Stomach (tissue), 9 donors: ENCODE results near the gene EDA. TPM values are rescaled to one million over a fixed set of nuclear protein-coding genes. Genes with fewer than 3 reads are reported as not detected.

ENCODE experiments used
- DNase-seq, 2 donors: peaks; one replicate each; pipeline versions ENCODE4 v3.0.0 to v3.0.0-alpha.2; 2013 to 2019
- H3K27ac ChIP-seq, 5 donors: fragments of 200-600 bp in 4 of 5; sonication (generic) in 4 of 5; one replicate each; pipeline ENCODE4 v1.5.1; 2013 to 2019; ENCODE audit warnings: mild to moderate bottlenecking in 1 of 5, moderate library complexity in 1 of 5
- H3K27me3 ChIP-seq, 3 donors: fragments of 200-600 bp; sonication (generic); one replicate each; pipeline ENCODE4 v1.5.1; 2017 to 2019; ENCODE audit warnings: mixed run types in 1 of 3
- H3K36me3 ChIP-seq, 4 donors: fragments of 200-600 bp; sonication (generic); 1 replicate in 3 of 4; 2 replicates in 1 of 4; pipeline ENCODE4 v1.5.1; 2016 to 2019
- H3K4me1 ChIP-seq, 4 donors: fragments of 200-600 bp; sonication (generic); one replicate each; pipeline ENCODE4 v1.5.1; 2016 to 2019
- H3K4me3 ChIP-seq, 4 donors: fragments of 200-600 bp; sonication (generic) in 3 of 4; one replicate each; pipeline ENCODE4 v1.5.1; 2016 to 2019; ENCODE audit warnings: mild to moderate bottlenecking in 1 of 4
- H3K9me3 ChIP-seq, 4 donors: fragments of 200-600 bp; sonication (generic); one replicate each; pipeline ENCODE4 v1.5.1; 2016 to 2019
- CTCF ChIP-seq, 7 experiments: fragments of 450-650 bp in 4 of 7; fragments of 200-600 bp in 3 of 7; sonication (generic) in 3 of 7; IDR thresholded peaks; one replicate each; pipeline ENCODE4 v1.5.1; 2016 to 2019; ENCODE audit warnings: antibody characterized with exemption in 7 of 7, control low read depth in 2 of 7, mild to moderate bottlenecking in 1 of 7
- EP300 ChIP-seq: sonication (generic); formaldehyde crosslinking; IDR thresholded peaks from one replicate; pipeline ENCODE4 v1.6.1; 2017; ENCODE audit warnings: antibody characterized with exemption
- POLR2A ChIP-seq, 4 donors: fragments of 450-650 bp; IDR thresholded peaks; one replicate each; pipeline ENCODE4 v1.6.1; 2016; ENCODE audit warnings: antibody characterized with exemption in 4 of 4, control low read depth in 2 of 4, mild to moderate bottlenecking in 1 of 4, moderate library complexity in 1 of 4
- POLR2AphosphoS5 ChIP-seq, 3 donors: sonication (generic); formaldehyde crosslinking; IDR thresholded peaks; one replicate each; pipeline ENCODE4 v1.6.1; 2016; ENCODE audit warnings: antibody characterized with exemption in 3 of 3
- WGBS, 5 donors: extraction: QIAGEN DNeasy Blood & Tissue Kit in 3 of 5; methylation state at CpG; one replicate each; pipeline versions ENCODE4 v1.1.5 to v1.1.7; 2013 to 2018; 5-methylcytosine and 5-hydroxymethylcytosine counted together
- intact Hi-C: fragments of 100-400 bp; cut with DNase I; formaldehyde crosslinking; loops from one replicate; pipeline ENCODE4 v1.15.1; 2023; ENCODE audit warnings: low total_unique reads
- polyA plus RNA-seq, 3 donors: library from polyadenylated mRNA; stranded (reverse); fragments of 200-250 nt; gene quantifications; one replicate each; pipeline ENCODE4 v1.2.3, GENCODE V29; 2013
- total RNA-seq, 5 donors: library from RNA; depleted of rRNA; stranded (reverse); fragments of >200 nt; gene quantifications; one replicate each; pipeline versions ENCODE4 v1.1.0 to v1.2.3, GENCODE V29; 2014 to 2016
- donor health status: healthy with polysubstance abuse.
- donor health status: Bipolar disorder and iron deficiency.
- donor health status: healthy.

Gene EDA
- total and polyA plus RNA-seq, 8 donors: 1.6 to 26.1 (median 3.1) TPM; not detected in 1

GRCh38 chrX:70054391-70054790, 438.5 kb downstream of the EDA start:
- no peak overlapping the region for H3K27ac ChIP-seq
- H3K9me3 ChIP-seq: no peaks in the 10 kb centered on the region
- WGBS, 5 donors: 65 to 89% (median 87%) methylated on average over 4 to 5 of the region's 5 CpGs
- H3K4me3 ChIP-seq: no peak overlapping the region
- DNase-seq: no peak
- TF ChIP-seq POLR2A (IDR thresholded peaks at IDR 0.05): no peak
- TF ChIP-seq POLR2AphosphoS5 (IDR thresholded peaks at IDR 0.05): no peak
- TF ChIP-seq EP300: no peak
- TF ChIP-seq CTCF (IDR thresholded peaks at IDR 0.05): no peak
- H3K4me1 ChIP-seq: no peaks in the 10 kb centered on the region
- intact Hi-C loops: no loop called here
- no peaks in the 10 kb centered on the region for H3K36me3 ChIP-seq
- peaks cover 0 to 13% (median 0%) of the 10 kb centered on the region in 3 donors for H3K27me3 ChIP-seq

- no peak for DNase-seq
- Histone ChIP-seq H3K36me3 (no peaks in the 10 kb centered on the region), H3K27me3 (peaks cover 0 to 20% (median 0%) of the 10 kb centered on the region in 3 donors), H3K4me1 (no peaks in the 10 kb centered on the region), H3K9me3 (no peaks in the 10 kb centered on the region), H3K27ac (no peak within 1 kb of the TSS), H3K4me3 (no peak within 1 kb of the TSS)
- WGBS, 5 donors: 88 to 96% (median 92%) methylated on average over 11 to 14 of the region's 14 CpGs
- intact Hi-C loops: no loop called here
- TF ChIP-seq POLR2AphosphoS5 (IDR thresholded peaks at IDR 0.05) (no peak), CTCF (IDR thresholded peaks at IDR 0.05) (no peak)
Measured at GRCh38 chrX:70062076-70062475, 446.2 kb downstream of the EDA start, which contains the start of gene OTUD6A. OTUD6A (plus strand) TSS chrX:70062457; CDS start chrX:70062525, 68 bp downstream.

GRCh38 chrX:70062961-70063550, 447.1 kb downstream of the EDA start:
- H3K36me3 ChIP-seq: no peaks in the 10 kb centered on the region
- no peak overlapping the region for H3K4me3 ChIP-seq
- H3K27ac ChIP-seq: no peak overlapping the region
- no peaks in the 10 kb centered on the region for H3K4me1 ChIP-seq
- intact Hi-C loops: no loop called here
- 87 to 95% (median 91%) methylated on average over 49 to 52 of the region's 52 CpGs; no CpG with 5 or more reads in 1 of the 5 donors for WGBS, 5 donors
- DNase-seq: no peak
- no peak for TF ChIP-seq POLR2A (IDR thresholded peaks at IDR 0.05)
- peaks cover 0 to 20% (median 0%) of the 10 kb centered on the region in 3 donors for H3K27me3 ChIP-seq
- no peaks in the 10 kb centered on the region for H3K9me3 ChIP-seq

- no peaks in the 10 kb centered on the region for H3K9me3 ChIP-seq
- 79 to 90% (median 86%) methylated on average over 6 to 7 of the region's 7 CpGs for WGBS, 5 donors
Measured at GRCh38 chrX:70066646-70067045, 450.7 kb downstream of the EDA start.

GRCh38 chrX:70079297-70079696, 463.4 kb downstream of the EDA start:
- peaks cover 0 to 11% (median 0%) of the 10 kb centered on the region in 4 donors for H3K9me3 ChIP-seq
- intact Hi-C loops: no loop called here
- no peak overlapping the region for H3K27ac ChIP-seq
- 87 to 95% (median 91%) methylated on average over 5 of the region's 5 CpGs for WGBS, 5 donors
- no peaks in the 10 kb centered on the region for H3K4me1 ChIP-seq
- no peaks in the 10 kb centered on the region for H3K36me3 ChIP-seq
- H3K27me3 ChIP-seq: peaks cover 0 to 6% (median 0%) of the 10 kb centered on the region in 3 donors
- no peak overlapping the region for H3K4me3 ChIP-seq
- TF ChIP-seq CTCF (IDR thresholded peaks at IDR 0.05) (no peak), POLR2AphosphoS5 (IDR thresholded peaks at IDR 0.05) (no peak), EP300 (no peak), POLR2A (IDR thresholded peaks at IDR 0.05) (no peak)
- DNase-seq: no peak

More at GRCh38 chrX:70066646-70067045, 450.7 kb downstream of the EDA start:
- H3K36me3 ChIP-seq: no peaks in the 10 kb centered on the region
- no peak for DNase-seq
- no peak for TF ChIP-seq POLR2A (IDR thresholded peaks at IDR 0.05)
- intact Hi-C loops: no loop called here
- no peaks in the 10 kb centered on the region for H3K4me1 ChIP-seq
- no peak overlapping the region for H3K27ac ChIP-seq
- peaks cover 0 to 20% (median 0%) of the 10 kb centered on the region in 3 donors for H3K27me3 ChIP-seq
- no peak overlapping the region for H3K4me3 ChIP-seq
